Neutrophil (primary cell): ENCODE results near the gene PRDM5.

ENCODE experiments used
- H3K27ac ChIP-seq: fragments of 200-600 bp; sonication (generic); 2 replicates; pipeline ENCODE4 v1.5.1; 2016; ENCODE audit warnings: mild to moderate bottlenecking, moderate library complexity
- H3K27me3 ChIP-seq: fragments of 200-600 bp; sonication (generic); 2 replicates; pipeline ENCODE4 v1.6.0; 2016; ENCODE audit warnings: mild to moderate bottlenecking
- H3K36me3 ChIP-seq: fragments of 200-600 bp; sonication (generic); 2 replicates; pipeline ENCODE4 v1.5.1; 2017
- H3K4me1 ChIP-seq, 2 experiments: fragments of 200-600 bp in 1 of 2; sonication (generic) in 1 of 2; 1 replicate in 1 of 2; 2 replicates in 1 of 2; pipeline versions ENCODE4 v1.5.1 to v1.6.1; 2013 to 2016; ENCODE audit warnings: low read depth in 1 of 2, low read length in 1 of 2, mild to moderate bottlenecking in 1 of 2, moderate library complexity in 1 of 2; ENCODE audit not compliant: control insufficient read depth in 1 of 2, insufficient read depth in 1 of 2
- H3K4me3 ChIP-seq, 2 experiments: fragments of 200-600 bp in 1 of 2; sonication (generic) in 1 of 2; 1 replicate in 1 of 2; 2 replicates in 1 of 2; pipeline ENCODE4 v1.5.1; 2013 to 2016; ENCODE audit warnings: low read depth in 1 of 2, low read length in 1 of 2, mild to moderate bottlenecking in 1 of 2, moderate library complexity in 1 of 2
- H3K9me3 ChIP-seq: fragments of 200-600 bp; sonication (generic); 2 replicates; pipeline ENCODE4 v1.5.1; 2016
- TF ChIP-seq, protein P1 (sequence below): fragments of 200-600 bp; sonication (generic); IDR thresholded peaks from 2 replicates; pipeline ENCODE4 v1.5.1; 2016; ENCODE audit warnings: antibody characterized with exemption

Gene PRDM5

GRCh38 chr4:120857312-120857711, 65.2 kb downstream of the PRDM5 start:
- no peaks in the 10 kb centered on the region for H3K27me3 ChIP-seq
- H3K27ac ChIP-seq = no peak overlapping the region
- H3K4me3 ChIP-seq = no peak overlapping the region
- TF ChIP-seq, protein P1, sequence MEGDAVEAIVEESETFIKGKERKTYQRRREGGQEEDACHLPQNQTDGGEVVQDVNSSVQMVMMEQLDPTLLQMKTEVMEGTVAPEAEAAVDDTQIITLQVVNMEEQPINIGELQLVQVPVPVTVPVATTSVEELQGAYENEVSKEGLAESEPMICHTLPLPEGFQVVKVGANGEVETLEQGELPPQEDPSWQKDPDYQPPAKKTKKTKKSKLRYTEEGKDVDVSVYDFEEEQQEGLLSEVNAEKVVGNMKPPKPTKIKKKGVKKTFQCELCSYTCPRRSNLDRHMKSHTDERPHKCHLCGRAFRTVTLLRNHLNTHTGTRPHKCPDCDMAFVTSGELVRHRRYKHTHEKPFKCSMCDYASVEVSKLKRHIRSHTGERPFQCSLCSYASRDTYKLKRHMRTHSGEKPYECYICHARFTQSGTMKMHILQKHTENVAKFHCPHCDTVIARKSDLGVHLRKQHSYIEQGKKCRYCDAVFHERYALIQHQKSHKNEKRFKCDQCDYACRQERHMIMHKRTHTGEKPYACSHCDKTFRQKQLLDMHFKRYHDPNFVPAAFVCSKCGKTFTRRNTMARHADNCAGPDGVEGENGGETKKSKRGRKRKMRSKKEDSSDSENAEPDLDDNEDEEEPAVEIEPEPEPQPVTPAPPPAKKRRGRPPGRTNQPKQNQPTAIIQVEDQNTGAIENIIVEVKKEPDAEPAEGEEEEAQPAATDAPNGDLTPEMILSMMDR = no peak
- no peaks in the 10 kb centered on the region for H3K4me1 ChIP-seq
- H3K9me3 ChIP-seq = no peaks in the 10 kb centered on the region
- H3K36me3 ChIP-seq = no peaks in the 10 kb centered on the region

DNA sequence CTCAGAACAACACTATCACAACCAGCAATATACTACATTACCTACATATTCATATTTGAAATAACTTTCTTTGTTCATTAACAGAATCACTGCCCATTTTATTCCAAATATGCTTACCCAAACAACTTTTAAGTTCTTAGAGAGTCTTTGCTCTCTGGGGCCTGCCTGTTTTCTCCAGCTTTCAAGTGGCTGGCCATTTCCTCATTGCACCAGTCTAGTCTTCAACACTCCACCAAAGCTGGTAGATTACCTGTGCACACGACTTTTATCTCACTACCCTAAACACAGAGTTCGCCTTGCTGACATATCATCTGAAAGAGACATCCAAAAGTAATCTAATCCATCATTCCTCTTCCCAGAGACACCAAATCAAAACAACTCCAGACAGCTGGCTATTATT, 66.2 kb downstream of the PRDM5 start:
- Histone ChIP-seq H3K27ac (no peak overlapping the region), H3K4me3 (no peak overlapping the region), H3K4me1 (no peaks in the 10 kb centered on the region), H3K36me3 (no peaks in the 10 kb centered on the region), H3K9me3 (no peaks in the 10 kb centered on the region), H3K27me3 (no peaks in the 10 kb centered on the region)
- TF ChIP-seq, protein P1 = no peak

GRCh38 chr4:120855307-120856001, 67.1 kb downstream of the PRDM5 start:
- Histone ChIP-seq H3K9me3 (no peaks in the 10 kb centered on the region), H3K4me3 (no peak overlapping the region), H3K4me1 (no peaks in the 10 kb centered on the region), H3K27ac (no peak overlapping the region), H3K36me3 (no peaks in the 10 kb centered on the region), H3K27me3 (no peaks in the 10 kb centered on the region)
- TF ChIP-seq, protein P1 = no peak

GRCh38 chr4:120853161-120853935, 69.2 kb downstream of the PRDM5 start:
- no peaks in the 10 kb centered on the region for H3K4me1 ChIP-seq
- no peak overlapping the region for H3K4me3 ChIP-seq

GRCh38 chr4:120850018-120850599, 72.4 kb downstream of the PRDM5 start:
- Histone ChIP-seq H3K27ac (no peak overlapping the region), H3K27me3 (no peaks in the 10 kb centered on the region), H3K36me3 (no peaks in the 10 kb centered on the region), H3K4me3 (no peak overlapping the region), H3K4me1 (no peaks in the 10 kb centered on the region), H3K9me3 (no peaks in the 10 kb centered on the region)
- TF ChIP-seq, protein P1 = no peak

More at GRCh38 chr4:120853161-120853935, 69.2 kb downstream of the PRDM5 start:
- TF ChIP-seq, protein P1 = no peak
- Histone ChIP-seq H3K36me3 (no peaks in the 10 kb centered on the region), H3K27me3 (no peaks in the 10 kb centered on the region), H3K27ac (no peak overlapping the region), H3K9me3 (no peaks in the 10 kb centered on the region)
